Mesodermal cell (in vitro differentiated cells): Measurements from ENCODE around the gene FAHD1.
A peak's percentile ranks its signal among the peaks of the same experiment; 100 is the strongest.

Experiments used
- H3K27ac ChIP-seq: 2 replicates; pipeline ENCODE4 v1.7.0; 2013; ENCODE audit warnings: mild to moderate bottlenecking, low read depth, low read length, moderate library complexity; ENCODE audit not compliant: severe bottlenecking
- H3K36me3 ChIP-seq: 2 replicates; pipeline ENCODE4 v1.7.1; 2013; ENCODE audit warnings: mild to moderate bottlenecking, low read length, moderate library complexity; ENCODE audit not compliant: control insufficient read depth, insufficient read depth
- H3K4me1 ChIP-seq: one replicate; pipeline ENCODE4 v1.7.1; 2013; ENCODE audit warnings: mild to moderate bottlenecking, low read length; ENCODE audit not compliant: insufficient read depth, control insufficient read depth, poor library complexity, severe bottlenecking
- H3K4me3 ChIP-seq: 2 replicates; pipeline ENCODE4 v1.7.0; 2013; ENCODE audit warnings: low read length, control low read depth, mild to moderate bottlenecking; ENCODE audit not compliant: insufficient read depth, poor library complexity, severe bottlenecking; ENCODE audit errors: extremely low read depth
- H3K9me3 ChIP-seq: 2 replicates; pipeline ENCODE4 v1.7.1; 2013; ENCODE audit warnings: mild to moderate bottlenecking, low read length, moderate library complexity; ENCODE audit not compliant: control insufficient read depth
- WGBS, 2 experiments: methylation state at CpG; one replicate each; pipeline ENCODE4 v1.1.5; 2013; ENCODE audit warnings: missing lambda C conversion rate in 2 of 2; ENCODE audit not compliant: insufficient coverage in 2 of 2; 5-methylcytosine and 5-hydroxymethylcytosine counted together

Gene FAHD1

DNA sequence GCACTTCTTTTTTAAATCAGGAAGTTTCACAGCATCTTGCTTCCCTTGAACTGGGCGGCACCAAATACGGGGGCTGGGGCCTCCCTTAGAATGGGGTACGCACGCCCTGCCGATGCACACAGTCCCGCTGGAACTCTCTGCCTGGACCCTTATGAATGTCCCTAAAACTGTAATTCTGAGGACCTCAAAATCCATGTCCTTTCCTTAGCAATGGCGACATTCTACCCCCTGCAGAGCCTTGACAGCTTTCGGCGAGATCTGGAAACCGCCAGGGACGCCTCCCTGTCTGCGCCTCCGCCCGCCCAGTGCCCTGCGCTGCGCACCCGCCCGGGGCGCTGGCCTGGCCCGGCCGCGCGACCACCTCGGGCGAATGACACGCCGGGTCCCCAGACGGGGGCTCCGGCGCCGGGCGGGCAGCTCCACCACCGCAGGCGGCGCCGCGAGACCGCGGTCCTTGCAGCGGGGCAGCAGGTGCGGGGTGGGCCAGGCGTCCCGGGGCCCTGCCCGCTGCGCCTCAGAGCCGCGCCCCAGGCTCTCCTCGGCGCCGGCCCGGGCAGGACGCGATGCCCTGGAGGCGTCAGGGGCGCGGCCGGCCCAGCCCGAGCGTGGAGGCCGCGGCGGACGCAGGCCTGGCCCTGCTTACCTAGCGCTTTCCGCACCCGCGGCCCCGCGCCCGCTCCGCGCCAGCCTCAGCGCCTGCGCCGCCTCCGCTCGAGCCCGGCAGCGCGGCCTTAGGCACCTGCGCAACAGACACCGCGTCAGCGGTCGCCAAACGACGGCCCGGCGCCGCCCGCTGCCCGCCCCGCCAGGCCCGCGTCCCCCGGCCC lies 929 bp upstream of the FAHD1 start:
- H3K4me1 ChIP-seq = peaks cover 4% of the 10 kb centered on the region
- no peak overlapping the region for H3K27ac ChIP-seq
- WGBS, 2 experiments = 6% methylated on average over 67 to 72 of the region's 96 CpGs

DNA sequence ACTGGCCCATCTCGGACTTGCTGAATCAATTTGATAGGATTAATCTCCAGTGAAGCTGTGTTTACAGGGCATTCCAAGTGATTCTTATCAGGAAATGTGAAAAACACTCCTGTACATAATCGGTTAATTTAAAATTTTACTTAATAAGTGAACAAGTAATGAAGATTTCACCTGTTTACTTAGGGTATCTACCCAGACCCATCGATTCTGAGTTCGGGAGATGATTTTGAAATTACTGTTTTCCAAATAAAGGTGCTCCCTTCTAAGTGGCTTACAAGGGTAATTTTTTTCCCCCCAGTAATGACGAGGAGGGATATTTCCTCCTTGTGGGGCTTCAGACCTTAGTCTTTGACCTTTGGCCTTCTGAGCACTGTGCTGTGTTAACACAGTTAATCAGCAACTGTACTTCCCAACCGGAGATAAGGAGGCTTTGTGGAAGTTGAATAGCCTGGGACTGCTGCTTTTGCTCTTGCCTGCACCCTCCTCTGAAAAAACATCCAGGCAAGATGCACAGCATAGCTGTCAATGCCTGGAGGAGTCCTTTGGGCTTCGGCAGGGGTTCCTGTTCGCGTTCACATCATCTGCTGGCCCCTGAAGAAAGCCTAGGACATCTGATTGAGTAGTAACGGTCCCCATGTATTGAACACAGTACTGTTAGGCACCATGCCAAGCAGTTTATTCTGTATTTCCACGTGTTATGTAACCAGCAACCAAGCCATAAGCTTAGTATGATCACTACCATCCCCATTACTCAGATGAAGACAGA lies 1.8 kb downstream of the FAHD1 start:
- no peaks in the 10 kb centered on the region for H3K9me3 ChIP-seq
- peaks cover 26% of the 10 kb centered on the region for H3K36me3 ChIP-seq
- 96 to 97% methylated on average over 6 to 7 of the region's 11 CpGs for WGBS, 2 experiments
- no peak overlapping the region for H3K27ac ChIP-seq
- H3K4me3 ChIP-seq = peak overlapping the region; percentile 94
- H3K4me1 ChIP-seq = peaks cover 4% of the 10 kb centered on the region

More for the DNA sequence above, 929 bp upstream of the FAHD1 start:
- peaks cover 36% of the 10 kb centered on the region for H3K36me3 ChIP-seq
- peak overlapping the region; percentile 94 for H3K4me3 ChIP-seq
- no peaks in the 10 kb centered on the region for H3K9me3 ChIP-seq

DNA sequence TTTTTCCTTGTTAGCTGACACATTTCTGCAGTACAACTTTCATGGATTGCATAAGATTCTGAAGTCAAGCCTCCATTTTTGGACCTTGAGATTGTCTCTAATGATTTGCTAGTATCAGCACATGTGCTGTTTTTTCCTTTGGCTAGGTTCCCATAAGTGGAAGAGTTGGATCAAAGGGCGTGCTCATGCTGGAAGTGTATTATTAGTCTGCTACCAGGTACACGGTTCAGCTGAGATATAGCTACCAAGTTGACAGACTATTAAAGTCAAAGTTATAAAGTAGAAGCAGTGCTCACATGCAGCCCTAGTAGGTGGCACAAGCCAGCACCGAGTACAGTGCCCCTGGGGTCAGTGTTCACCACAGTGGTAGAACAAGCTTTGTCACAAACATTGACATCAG lies 3.2 kb downstream of the FAHD1 start:
- 96 to 100% methylated on average over 1 to 3 of the region's 3 CpGs for WGBS, 2 experiments
- no peaks in the 10 kb centered on the region for H3K9me3 ChIP-seq
- H3K36me3 ChIP-seq = peaks cover 26% of the 10 kb centered on the region
- no peak overlapping the region for H3K27ac ChIP-seq
- H3K4me1 ChIP-seq = peaks cover 4% of the 10 kb centered on the region
- no peak overlapping the region for H3K4me3 ChIP-seq

DNA sequence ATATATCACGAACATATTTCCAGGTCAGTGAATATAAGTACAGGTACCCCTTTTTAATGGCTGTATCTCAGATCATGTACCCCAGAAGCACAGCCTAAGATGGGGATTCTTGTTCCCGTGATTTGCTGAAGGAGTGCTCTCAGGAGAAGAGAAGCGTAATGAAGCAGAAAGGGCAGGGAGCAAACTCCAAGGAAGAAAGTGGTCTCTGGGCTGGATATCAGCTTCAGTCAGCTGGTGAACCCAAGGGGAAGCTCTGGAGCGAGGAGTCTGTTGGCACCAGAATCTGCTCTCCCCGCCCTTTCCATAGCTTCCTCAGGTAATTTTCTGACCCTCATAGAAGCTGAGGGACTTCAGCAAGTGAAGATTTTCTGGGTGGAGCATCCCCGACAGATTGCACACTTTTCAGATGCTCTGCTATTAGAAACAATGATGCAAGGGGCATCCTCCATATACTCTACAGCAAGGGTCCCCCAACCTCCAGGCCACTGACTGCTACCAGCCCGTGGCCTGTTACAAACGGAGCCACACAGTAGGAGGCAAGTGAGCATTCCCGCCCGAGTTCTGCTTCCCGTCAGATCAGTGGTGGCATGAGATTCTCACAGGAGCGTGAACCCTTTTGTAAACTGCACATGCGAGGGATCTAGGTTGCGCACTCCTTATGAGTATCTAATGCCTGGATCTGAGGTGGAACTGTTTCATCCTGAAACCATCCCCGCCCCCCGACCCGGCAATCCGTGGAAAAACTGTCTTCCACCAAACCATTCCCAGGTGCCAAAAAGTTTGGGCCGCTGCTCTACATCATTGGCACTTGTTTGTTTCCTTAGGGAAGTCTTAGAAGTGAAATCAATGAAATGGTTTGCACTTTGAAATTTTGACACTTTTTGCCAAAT lies 4.4 kb downstream of the FAHD1 start:
- H3K36me3 ChIP-seq = peaks cover 26% of the 10 kb centered on the region
- 91 to 94% methylated on average over 11 to 17 of the region's 19 CpGs for WGBS, 2 experiments
- H3K27ac ChIP-seq = no peak overlapping the region
- H3K4me1 ChIP-seq = peaks cover 4% of the 10 kb centered on the region
- no peak overlapping the region for H3K4me3 ChIP-seq
- H3K9me3 ChIP-seq = no peaks in the 10 kb centered on the region

DNA sequence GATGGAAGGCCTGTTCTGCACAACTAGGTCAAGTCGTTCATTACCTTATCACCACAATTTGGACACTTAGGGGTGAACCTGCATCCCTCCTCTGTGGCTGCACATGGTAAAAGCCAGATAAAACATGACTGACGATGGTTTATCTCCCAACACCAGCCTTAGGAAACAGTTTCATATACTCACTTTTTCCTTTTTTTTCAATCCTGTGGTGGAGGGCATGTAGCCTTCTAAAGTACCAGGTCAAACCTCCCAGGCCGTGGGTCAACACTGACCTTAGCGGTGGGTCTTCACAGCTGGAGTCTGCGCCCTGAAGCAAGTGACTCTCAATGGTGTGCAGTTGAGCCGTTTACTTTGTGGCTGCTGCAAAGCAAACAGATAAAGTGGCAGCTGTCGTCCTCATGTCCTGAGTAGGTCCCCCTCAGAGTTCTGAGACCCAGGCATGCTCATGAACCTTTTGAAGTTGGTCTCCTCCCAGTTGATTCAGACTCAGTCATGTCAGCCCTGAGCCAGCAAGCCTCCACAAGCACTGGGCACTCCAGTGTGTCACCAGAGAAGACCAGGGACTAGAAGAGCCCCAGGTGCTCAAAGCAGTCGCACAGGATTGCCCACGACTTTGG lies 5.9 kb downstream of the FAHD1 start:
- Histone ChIP-seq H3K4me1 (peaks cover 4% of the 10 kb centered on the region), H3K36me3 (peaks cover 26% of the 10 kb centered on the region), H3K9me3 (no peaks in the 10 kb centered on the region), H3K4me3 (no peak overlapping the region), H3K27ac (no peak overlapping the region)
- WGBS, 2 experiments = 91% methylated on average over 8 to 9 of the region's 9 CpGs

DNA sequence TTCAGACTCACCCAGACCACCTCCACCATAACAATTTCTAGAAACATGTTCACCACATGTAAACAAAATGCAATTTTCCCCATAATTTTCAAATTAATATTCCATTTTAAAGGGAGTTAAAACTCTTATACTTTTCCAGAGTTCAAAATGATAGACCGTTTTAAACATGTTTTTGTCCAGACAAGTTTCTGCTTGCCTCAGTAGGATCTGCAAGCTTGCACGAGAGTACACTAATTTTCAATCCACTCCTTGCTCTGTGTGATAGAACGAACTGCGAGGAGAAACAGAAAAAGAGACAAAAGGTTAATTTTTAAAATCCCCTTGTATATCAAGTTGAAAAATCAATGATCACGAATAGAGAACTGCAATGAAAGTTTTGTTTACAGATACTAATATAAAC lies 7.1 kb downstream of the FAHD1 start:
- Histone ChIP-seq H3K4me1 (peaks cover 2% of the 10 kb centered on the region), H3K4me3 (no peak overlapping the region), H3K36me3 (peaks cover 20% of the 10 kb centered on the region), H3K9me3 (no peaks in the 10 kb centered on the region), H3K27ac (no peak overlapping the region)
- 65 to 86% methylated on average over 2 of the region's 5 CpGs for WGBS, 2 experiments

DNA sequence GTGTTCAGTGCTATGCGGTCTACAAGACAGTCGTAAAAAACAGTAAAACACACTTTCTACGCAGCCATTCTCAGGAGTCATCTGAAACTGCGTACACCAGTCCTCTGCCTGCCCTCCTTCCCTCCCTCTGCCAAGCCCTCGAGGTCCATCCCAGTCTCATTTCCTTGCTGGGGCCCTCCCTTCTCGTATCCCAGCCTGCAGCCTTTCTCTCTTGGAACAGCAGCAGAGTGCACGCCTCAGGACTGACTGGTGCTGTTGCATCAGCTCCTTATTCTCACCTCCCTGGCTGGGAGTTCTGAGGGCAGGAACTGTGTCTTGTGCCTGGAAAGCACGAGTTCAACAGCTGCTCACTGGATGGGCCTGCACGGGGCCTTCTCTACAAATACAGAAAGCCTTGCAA lies 12.5 kb downstream of the FAHD1 start:
- Histone ChIP-seq H3K36me3 (no peaks in the 10 kb centered on the region), H3K4me3 (no peak overlapping the region), H3K4me1 (no peaks in the 10 kb centered on the region), H3K27ac (peak overlapping the region; percentile 16), H3K9me3 (no peaks in the 10 kb centered on the region)
- 71 to 83% methylated on average over 8 of the region's 9 CpGs for WGBS, 2 experiments

DNA sequence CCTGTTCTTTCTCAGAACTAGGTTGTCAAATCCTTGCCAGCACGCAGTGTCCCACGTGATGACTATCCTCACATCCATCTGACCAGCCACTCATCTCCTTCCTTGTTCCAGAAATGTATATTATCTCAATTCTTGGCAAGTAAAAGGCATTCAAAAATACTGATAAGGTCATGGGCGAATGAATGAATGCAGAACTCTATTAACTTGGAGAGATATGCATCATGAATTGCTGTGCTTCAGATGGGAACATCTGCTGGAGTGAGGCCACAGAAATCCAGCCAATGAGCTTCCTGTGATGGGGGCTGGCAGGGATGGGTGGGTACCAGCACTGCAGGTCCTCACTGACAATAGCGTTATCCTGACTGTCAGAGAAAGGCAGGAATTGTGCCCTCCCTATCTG lies 19.0 kb downstream of the FAHD1 start:
- no peaks in the 10 kb centered on the region for H3K4me1 ChIP-seq
- no peaks in the 10 kb centered on the region for H3K36me3 ChIP-seq
- 38 to 80% methylated on average over 1 to 4 of the region's 4 CpGs for WGBS, 2 experiments

DNA sequence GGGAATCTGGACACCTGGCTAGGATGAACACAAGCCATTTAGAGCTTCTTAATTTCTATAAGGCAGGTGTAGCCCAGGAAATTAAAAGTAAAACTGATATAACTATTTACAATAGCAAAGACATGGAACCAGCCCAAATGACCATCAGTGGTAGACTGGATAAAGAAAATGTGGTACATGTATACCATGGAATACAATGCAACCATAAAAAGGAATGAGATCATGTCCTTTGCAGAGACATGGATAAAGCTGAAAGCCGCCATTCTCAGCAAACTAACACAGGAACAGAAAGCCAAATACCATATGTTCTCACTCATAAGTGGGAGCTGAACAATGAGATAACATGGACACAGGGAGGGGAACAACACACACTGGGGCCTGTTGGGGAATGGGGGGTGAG lies 19.4 kb downstream of the FAHD1 start:
- 60% methylated on average over 1 of the region's 1 CpG; no CpG with 5 or more reads in 1 of the 2 experiments for WGBS, 2 experiments
- Histone ChIP-seq H3K4me3 (no peak overlapping the region), H3K4me1 (no peaks in the 10 kb centered on the region), H3K36me3 (no peaks in the 10 kb centered on the region), H3K27ac (no peak overlapping the region), H3K9me3 (no peaks in the 10 kb centered on the region)

More for the DNA sequence above, 19.0 kb downstream of the FAHD1 start:
- H3K9me3 ChIP-seq = no peaks in the 10 kb centered on the region
- H3K27ac ChIP-seq = no peak overlapping the region
- no peak overlapping the region for H3K4me3 ChIP-seq

DNA sequence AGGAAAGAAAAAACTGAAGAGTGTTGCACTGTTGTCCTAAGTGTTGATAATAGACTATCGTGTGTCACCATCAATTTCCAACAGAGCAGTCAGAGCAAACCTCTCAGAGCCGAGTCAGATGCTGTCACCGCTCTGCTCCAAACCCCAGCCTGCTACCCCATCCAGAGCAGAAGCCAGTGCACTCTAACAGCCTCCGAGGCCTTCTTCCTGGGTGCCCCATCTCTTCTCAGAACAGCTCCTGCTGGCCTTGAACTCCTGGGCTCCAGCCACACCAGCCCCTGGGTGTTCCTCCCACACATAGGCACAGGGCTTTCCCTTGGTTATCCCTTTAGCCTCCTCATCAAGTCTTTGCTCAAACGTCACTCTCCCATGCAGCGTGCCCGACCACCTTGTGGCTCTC lies 24.0 kb downstream of the FAHD1 start:
- 74 to 79% methylated on average over 6 to 7 of the region's 7 CpGs for WGBS, 2 experiments

More for the DNA sequence above, 24.0 kb downstream of the FAHD1 start:
- no peaks in the 10 kb centered on the region for H3K9me3 ChIP-seq
- H3K36me3 ChIP-seq = no peaks in the 10 kb centered on the region
- H3K4me3 ChIP-seq = no peak overlapping the region
- no peak overlapping the region for H3K27ac ChIP-seq
- no peaks in the 10 kb centered on the region for H3K4me1 ChIP-seq
